ENCODE results near the gene E2F3. TPM values are rescaled to one million over a fixed set of nuclear protein-coding genes. Genes with fewer than 3 reads are reported as not detected.

E2F3 gene
- total RNA-seq, 1 experiment from 2014 or later = 35.7 TPM

DNA sequence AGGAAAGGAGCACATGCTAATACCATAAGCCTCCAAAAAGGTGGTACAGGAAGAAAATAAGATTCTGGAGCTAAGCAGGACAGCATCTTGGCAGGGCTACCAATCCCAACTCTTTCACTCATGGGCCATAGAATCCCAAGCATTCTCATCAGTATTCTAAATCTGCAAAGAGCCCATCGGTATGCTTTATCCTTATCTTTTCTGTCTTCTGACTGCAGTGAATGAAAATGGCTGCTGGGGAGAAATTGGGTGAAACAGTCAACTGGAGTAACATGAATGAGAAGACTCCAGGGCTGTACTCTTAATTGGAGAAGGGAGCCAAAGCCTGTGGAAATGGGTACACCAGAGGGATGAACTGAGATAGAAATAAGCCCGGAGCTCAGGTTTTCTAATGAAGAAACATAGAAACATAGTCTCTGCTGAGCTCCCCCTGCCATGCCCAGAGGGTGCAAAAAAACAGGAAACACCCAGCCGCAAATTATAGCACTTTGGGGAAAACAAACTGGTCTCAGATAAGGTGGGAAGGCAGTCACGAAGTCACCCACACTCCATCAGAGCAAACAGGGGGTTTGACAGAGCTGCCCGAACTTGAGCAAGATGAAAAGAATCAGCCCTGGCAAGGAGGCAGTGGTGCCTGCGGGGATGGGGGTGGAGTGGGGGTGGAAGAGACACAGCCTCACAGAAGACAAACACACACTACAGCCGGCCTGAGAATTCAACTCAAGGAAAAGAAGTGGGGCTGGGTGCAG is 35.4 kb upstream of the E2F3 start:
- Histone ChIP-seq H2AK5ac (ENCODE audit: insufficient read length, low read length) (no peak overlapping the region), H4K20me1 (ENCODE audit: control insufficient read depth, insufficient read depth, insufficient read length) (no peaks in the 10 kb centered on the region), H4K91ac (ENCODE audit: insufficient read length, low read depth, low read length) (no peak overlapping the region), H2BK12ac (ENCODE audit: insufficient read length, low read depth, low read length) (no peak overlapping the region), H2BK5ac (ENCODE audit: insufficient read length, low read length) (no peak overlapping the region), H3K9me3 (ENCODE audit: control insufficient read depth, low read depth, low read length) (no peaks in the 10 kb centered on the region), H3T11ph (ENCODE audit: low read length) (no peak overlapping the region), H3K9ac (ENCODE audit: extremely low read depth, insufficient read length, low read length) (no peak overlapping the region), H2AFZ (ENCODE audit: low read length) (no peak overlapping the region), H3K23ac (ENCODE audit: insufficient read length, low read depth, low read length) (no peak overlapping the region), H3K4me1 (ENCODE audit: insufficient read depth, low read length) (no peaks in the 10 kb centered on the region), H3K79me2 (ENCODE audit: insufficient read depth, low read length) (no peaks in the 10 kb centered on the region), H3K23me2 (ENCODE audit: insufficient read length, low read depth, low read length, poor library complexity, severe bottlenecking) (no peaks in the 10 kb centered on the region), H4K5ac (ENCODE audit: insufficient read length, low read depth, low read length) (no peak overlapping the region), H3K18ac (ENCODE audit: insufficient read length, low read depth, low read length) (no peak overlapping the region), H3K14ac (ENCODE audit: insufficient read depth, low read length) (no peak overlapping the region), H4K8ac (replicated peaks; ENCODE audit: insufficient read length, low read depth, low read length) (no peak overlapping the region), H2BK15ac (ENCODE audit: low read depth, low read length) (no peak overlapping the region), H2BK20ac (ENCODE audit: low read depth, low read length, poor library complexity, severe bottlenecking) (no peak overlapping the region), H3K4ac (ENCODE audit: low read depth, low read length) (no peak overlapping the region), H3K4me2 (ENCODE audit: insufficient read depth, insufficient read length, low read length) (no peak overlapping the region), H3K27ac (ENCODE audit: insufficient read length, low read depth, low read length) (no peak overlapping the region), H3K56ac (ENCODE audit: insufficient read length, low read depth, low read length) (no peak overlapping the region), H2BK120ac (ENCODE audit: low read depth, low read length, poor library complexity, severe bottlenecking) (no peak overlapping the region), H3K27me3 (ENCODE audit: insufficient read depth, low read length) (no peaks in the 10 kb centered on the region), H3K79me1 (ENCODE audit: insufficient read depth, low read depth, low read length, poor library complexity, severe bottlenecking) (no peaks in the 10 kb centered on the region)
- Mint-ChIP-seq H3K9me3 (no peaks in the 10 kb centered on the region), H3K27ac (no peak overlapping the region), H3K27me3 (ENCODE audit: low read depth) (peaks cover 5% of the 10 kb centered on the region), H3K4me1 (peaks cover 2 to 5% of the 10 kb centered on the region in 2 experiments; a peak in 2 of 4 replicates), H3K4me3 (no peak overlapping the region), H3K36me3 (ENCODE audit: insufficient read depth in 1 of 3, low read depth in 3 of 3) (no peaks in the 10 kb centered on the region)
- no CpG with 5 or more reads among the region's 7 CpGs for WGBS (ENCODE audit: extremely low coverage, insufficient read length, low lambda C conversion rate)
- no peak for DNase-seq
- no peak for TF ChIP-seq CTCF (conservative IDR thresholded peaks at IDR 0.05)

Measured in H9 (cell line).